ENCODE measurements around the gene MSLN.

MSLN gene

DNA sequence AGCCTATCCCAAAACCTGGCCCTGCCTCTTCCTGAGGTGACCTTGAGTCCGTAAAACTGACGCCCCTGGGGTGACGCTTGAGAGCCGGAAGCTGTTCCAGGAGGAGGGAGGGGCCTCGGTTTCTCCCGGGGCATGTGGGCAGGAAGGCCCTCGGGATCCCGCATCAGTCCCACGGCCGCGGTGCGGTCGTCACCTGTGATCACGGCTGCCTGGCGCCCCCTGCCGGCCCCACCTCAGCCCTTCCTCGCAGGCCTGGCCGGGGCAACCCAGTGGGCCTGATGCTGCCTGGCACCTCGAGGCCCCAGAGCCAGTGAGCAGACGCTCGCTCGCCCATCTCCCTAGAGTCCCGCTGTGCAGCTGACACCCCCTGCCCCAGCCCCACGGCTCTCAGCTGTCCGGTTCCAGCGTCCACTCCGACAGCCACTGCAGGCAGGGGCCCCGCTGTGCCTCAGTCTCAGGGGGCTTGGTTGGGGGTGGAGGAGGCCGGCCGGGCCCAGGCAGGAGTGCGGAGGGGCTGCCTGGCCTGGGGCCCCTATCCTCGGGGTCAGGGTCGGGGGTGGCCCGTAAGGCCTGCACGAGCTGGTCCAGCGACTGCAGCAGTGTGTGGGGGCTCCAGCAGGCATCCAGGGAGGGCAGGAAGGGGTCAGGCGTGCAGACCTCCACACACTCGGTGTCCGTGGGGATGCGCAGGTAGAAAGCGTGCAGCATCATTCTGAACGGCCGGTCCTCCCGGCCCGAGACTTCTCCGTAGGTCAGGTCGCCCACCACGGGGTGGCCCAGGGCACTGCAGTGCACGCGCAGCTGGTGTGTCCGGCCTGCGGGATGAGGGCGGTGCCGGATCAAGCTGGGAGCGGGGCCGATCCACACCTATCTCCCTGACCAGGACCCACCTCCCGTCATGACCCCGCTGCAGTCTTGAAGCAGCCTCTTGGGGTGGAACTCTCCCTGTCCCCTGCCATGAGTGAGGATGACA is 25.3 kb downstream of the MSLN start:
- Histone ChIP-seq H3K27me3 (ENCODE audit: insufficient read depth, low read depth) (peaks cover 33% of the 10 kb centered on the region), H3K9ac (no peak overlapping the region)

GRCh38 chr16:787321-787966 is 26.9 kb downstream of the MSLN start:
- no peak overlapping the region for H3K4me3 ChIP-seq (IDR thresholded peaks at IDR 0.05; ENCODE audit: insufficient read depth, low read depth, low read length)
- H2AFZ ChIP-seq (ENCODE audit: low read depth): peak overlapping the region; percentile 22; the same call in 1 of the 2 replicates
- H3K79me2 ChIP-seq (ENCODE audit: insufficient read depth, low read depth): peaks cover 16% of the 10 kb centered on the region; the same call in 1 of the 2 replicates
- H3K27me3 ChIP-seq (ENCODE audit: insufficient read depth, low read depth): peaks cover 17% of the 10 kb centered on the region
- H3K4me2 ChIP-seq: peak overlapping the region; percentile 86
- TF ChIP-seq CTCF (conservative IDR thresholded peaks at IDR 0.05; ENCODE audit: low read depth, low read length): no peak
- peaks cover 10% of the 10 kb centered on the region for H3K4me1 ChIP-seq (ENCODE audit: low read depth, poor library complexity, severe bottlenecking)
- H4K20me1 ChIP-seq (ENCODE audit: insufficient read depth): no peaks in the 10 kb centered on the region
- H3K9ac ChIP-seq: peak overlapping the region; percentile 68
- H3K36me3 ChIP-seq (ENCODE audit: insufficient read depth): no peaks in the 10 kb centered on the region
- H3K27ac ChIP-seq: no peak overlapping the region

More for the DNA sequence above, 25.3 kb downstream of the MSLN start:
- peaks cover 10% of the 10 kb centered on the region for H3K4me1 ChIP-seq (ENCODE audit: low read depth, poor library complexity, severe bottlenecking)
- H4K20me1 ChIP-seq (ENCODE audit: insufficient read depth): no peaks in the 10 kb centered on the region
- H3K4me3 ChIP-seq (IDR thresholded peaks at IDR 0.05; ENCODE audit: insufficient read depth, low read depth, low read length): no peak overlapping the region
- no peak overlapping the region for H3K27ac ChIP-seq
- H2AFZ ChIP-seq (ENCODE audit: low read depth): no peak overlapping the region
- peaks cover 16% of the 10 kb centered on the region; the same call in 1 of the 2 replicates for H3K79me2 ChIP-seq (ENCODE audit: insufficient read depth, low read depth)
- no peaks in the 10 kb centered on the region for H3K36me3 ChIP-seq (ENCODE audit: insufficient read depth)
- peak; percentile 28; the same call in 1 of the 2 replicates for TF ChIP-seq CTCF (conservative IDR thresholded peaks at IDR 0.05; ENCODE audit: low read depth, low read length)
- H3K4me2 ChIP-seq: no peak overlapping the region

- Histone ChIP-seq H2AFZ (ENCODE audit: low read depth) (peak within 1 kb of the TSS; percentile 97), H3K4me1 (ENCODE audit: low read depth, poor library complexity, severe bottlenecking) (peaks cover 10% of the 10 kb centered on the region), H4K20me1 (ENCODE audit: insufficient read depth) (no peaks in the 10 kb centered on the region), H3K27ac (no peak within 1 kb of the TSS), H3K4me3 (IDR thresholded peaks at IDR 0.05; ENCODE audit: insufficient read depth, low read depth, low read length) (no peak within 1 kb of the TSS), H3K27me3 (ENCODE audit: insufficient read depth, low read depth) (peaks cover 12% of the 10 kb centered on the region), H3K79me2 (ENCODE audit: insufficient read depth, low read depth) (peaks cover 16% of the 10 kb centered on the region; the same call in 1 of the 2 replicates), H3K36me3 (ENCODE audit: insufficient read depth) (no peaks in the 10 kb centered on the region), H3K4me2 (peak within 1 kb of the TSS; percentile 93), H3K9ac (peak within 1 kb of the TSS; percentile 68)
- no peak for TF ChIP-seq CTCF (conservative IDR thresholded peaks at IDR 0.05; ENCODE audit: low read depth, low read length)
Observed at GRCh38 chr16:787978-788398, 27.5 kb downstream of the MSLN start, which contains the start of gene RPUSD1. Gene RPUSD1, minus strand, starts transcription at chr16:788381. Its CDS starts 644 bp downstream, at chr16:787737.

DNA sequence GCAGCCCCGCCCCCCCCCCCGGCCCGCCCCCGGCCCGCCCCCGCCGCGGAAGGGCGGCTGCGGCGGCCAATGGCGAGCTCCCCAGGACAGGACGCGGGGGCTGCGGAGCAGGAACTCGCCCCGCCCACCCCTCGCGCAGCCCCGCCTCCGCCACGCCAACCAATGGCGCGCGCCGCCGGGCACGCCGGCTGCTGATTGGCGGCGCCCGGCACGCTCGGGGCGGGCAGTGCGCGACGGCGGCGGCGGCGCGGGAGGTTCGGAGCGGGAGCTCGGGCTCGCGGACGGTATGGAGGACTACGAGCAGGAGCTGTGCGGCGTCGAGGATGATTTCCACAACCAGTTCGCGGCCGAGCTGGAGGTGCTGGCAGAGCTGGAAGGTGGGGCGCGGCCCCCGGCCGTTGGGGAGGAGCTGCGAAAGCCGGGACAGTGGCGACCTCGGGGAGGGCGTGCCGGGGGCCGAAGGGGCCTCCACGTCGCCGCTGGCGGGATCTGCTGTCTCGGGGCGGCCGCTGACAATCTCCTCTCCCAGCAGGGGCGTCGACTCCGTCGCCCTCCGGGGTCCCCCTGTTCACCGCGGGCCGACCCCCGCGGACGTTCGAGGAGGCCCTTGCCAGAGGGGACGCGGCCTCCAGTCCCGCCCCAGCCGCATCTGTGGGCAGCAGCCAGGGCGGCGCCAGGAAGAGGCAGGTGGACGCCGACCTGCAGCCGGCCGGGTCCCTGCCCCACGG is 28.0 kb downstream of the MSLN start, which contains the start of gene CHTF18:
Gene CHTF18, plus strand, starts transcription at position 222 of the 728 bp plus-strand sequence. Its CDS starts 65 bp downstream, at position 287.
- Histone ChIP-seq H3K4me1 (ENCODE audit: low read depth, poor library complexity, severe bottlenecking) (peaks cover 10% of the 10 kb centered on the region), H3K27ac (no peak within 1 kb of the TSS), H3K79me2 (ENCODE audit: insufficient read depth, low read depth) (peaks cover 16% of the 10 kb centered on the region; the same call in 1 of the 2 replicates), H3K27me3 (ENCODE audit: insufficient read depth, low read depth) (peaks cover 6% of the 10 kb centered on the region; the same call in 1 of the 2 replicates), H3K9ac (peak within 1 kb of the TSS; percentile 68), H3K4me2 (peak within 1 kb of the TSS; percentile 93), H3K4me3 (IDR thresholded peaks at IDR 0.05; ENCODE audit: insufficient read depth, low read depth, low read length) (no peak within 1 kb of the TSS), H4K20me1 (ENCODE audit: insufficient read depth) (no peaks in the 10 kb centered on the region), H2AFZ (ENCODE audit: low read depth) (peak within 1 kb of the TSS; percentile 97), H3K36me3 (ENCODE audit: insufficient read depth) (no peaks in the 10 kb centered on the region)
- no peak for TF ChIP-seq CTCF (conservative IDR thresholded peaks at IDR 0.05; ENCODE audit: low read depth, low read length)

Data from KMS-11 (cell line).